Stromal cell of bone marrow (primary cell): ENCODE measurements around the gene TSPY2.
"Not testable (repeated sequence)": the region's sequence is repeated elsewhere in the genome, so short reads cannot be mapped to it uniquely, and the experiment has no call there.

Experiments
- DNase-seq: peaks from one replicate; pipeline ENCODE4 v3.0.0-alpha.2; 2012; ENCODE audit warnings: low read depth

Gene TSPY2

GRCh38 chrY:6245923-6246322 lies at the start of gene TSPY2:
TSPY2 (plus strand) TSS chrY:6246223; CDS start chrY:6246269, 46 bp downstream.
- DNase-seq = not testable (repeated sequence)

GRCh38 chrY:6209565-6209964 lies 36.5 kb upstream of the TSPY2 start:
- DNase-seq = not testable (repeated sequence)

- not testable (repeated sequence) for DNase-seq
These were observed 29.0 kb upstream of the TSPY2 start for GRCh38 chrY:6217045-6217444.

GRCh38 chrY:6269839-6270238 lies 23.8 kb downstream of the TSPY2 start:
- DNase-seq = not testable (repeated sequence)
